GM19395 (cell line): ENCODE results near the gene SPN.
"Not testable (repeated sequence)": the region's sequence is repeated elsewhere in the genome, so short reads cannot be mapped to it uniquely, and the experiment has no call there.

Source experiments
- ATAC-seq: cut with Tn5 transposase; IDR thresholded peaks from one replicate; pipeline ENCODE4 v1.9.1; 2021; ENCODE audit warnings: mild to moderate bottlenecking, moderate library complexity; ENCODE audit not compliant: unreplicated experiment

The SPN gene

GRCh38 chr16:29663016-29663806 is at the start of gene SPN:
TSS of gene SPN (plus strand) at chr16:29663247. CDS start at chr16:29663729, 482 bp downstream.
- ATAC-seq = no peak

DNA sequence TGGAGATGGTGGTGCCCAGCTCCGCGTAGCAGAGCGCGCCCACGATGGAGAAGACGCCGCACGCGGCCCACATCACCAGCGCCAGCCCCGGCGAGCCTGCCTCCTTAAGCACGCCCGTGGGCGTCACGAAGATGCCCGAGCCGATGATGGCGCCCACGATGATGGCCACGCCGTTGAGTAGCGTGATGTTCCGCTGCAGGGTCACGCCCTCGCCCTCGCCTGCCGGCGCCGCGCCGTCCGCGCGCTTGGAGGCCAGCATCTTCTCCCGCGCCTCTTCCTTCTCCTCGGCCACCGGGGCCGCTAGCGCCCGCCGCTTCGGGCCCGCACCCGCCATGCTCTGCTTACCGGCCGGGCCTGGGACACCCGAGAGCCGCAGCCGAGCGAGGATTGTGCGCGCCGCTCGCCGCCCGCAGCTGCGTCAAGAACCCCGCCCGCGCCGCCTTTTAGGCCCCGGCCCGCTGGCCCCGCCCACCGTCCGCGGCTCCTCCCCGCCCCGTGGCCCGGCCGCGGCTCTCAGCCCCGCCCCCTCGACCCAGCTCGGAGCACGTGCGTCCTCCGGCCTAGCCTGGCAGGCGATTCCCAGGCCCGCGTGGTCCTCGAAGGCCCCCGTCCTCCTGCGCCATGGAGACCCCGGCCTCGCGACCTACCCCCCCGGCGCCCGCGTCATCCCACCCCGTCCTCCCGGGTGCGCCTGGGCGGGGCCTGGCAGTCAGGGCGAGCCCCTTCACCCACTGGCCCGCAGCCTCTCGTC is 49.6 kb upstream of the SPN start:
- not testable (repeated sequence) for ATAC-seq

DNA sequence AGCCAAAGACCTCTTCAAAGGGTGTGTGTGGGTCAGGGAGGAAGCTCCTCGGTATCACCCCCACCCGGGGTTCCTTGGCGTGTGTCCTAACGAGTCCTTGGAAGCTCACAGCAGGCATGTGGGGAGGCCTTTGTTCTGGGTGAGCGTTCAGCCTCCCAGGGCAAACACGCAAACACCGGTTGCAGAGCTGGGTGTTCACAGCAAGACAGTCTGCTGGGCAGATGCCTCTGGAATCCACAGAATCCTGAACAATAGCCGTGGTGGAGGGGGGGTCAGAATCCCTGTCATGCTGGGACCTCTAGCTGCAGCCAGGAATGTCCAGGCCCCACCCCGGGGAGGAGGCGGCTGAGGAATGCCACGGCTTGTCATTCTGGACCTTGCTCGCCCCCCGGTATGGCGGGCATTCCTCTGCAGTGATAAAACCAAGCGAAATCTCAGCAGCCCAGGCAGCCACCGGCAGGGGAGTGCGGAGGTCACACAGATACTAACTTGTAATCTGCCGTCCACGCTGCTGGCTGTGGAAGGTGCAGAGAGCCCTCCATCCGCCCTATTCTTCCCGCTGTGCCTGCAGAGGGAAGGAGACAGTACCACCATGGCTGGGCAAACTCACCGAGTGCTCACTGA is 48.2 kb upstream of the SPN start:
- ATAC-seq = not testable (repeated sequence)

DNA sequence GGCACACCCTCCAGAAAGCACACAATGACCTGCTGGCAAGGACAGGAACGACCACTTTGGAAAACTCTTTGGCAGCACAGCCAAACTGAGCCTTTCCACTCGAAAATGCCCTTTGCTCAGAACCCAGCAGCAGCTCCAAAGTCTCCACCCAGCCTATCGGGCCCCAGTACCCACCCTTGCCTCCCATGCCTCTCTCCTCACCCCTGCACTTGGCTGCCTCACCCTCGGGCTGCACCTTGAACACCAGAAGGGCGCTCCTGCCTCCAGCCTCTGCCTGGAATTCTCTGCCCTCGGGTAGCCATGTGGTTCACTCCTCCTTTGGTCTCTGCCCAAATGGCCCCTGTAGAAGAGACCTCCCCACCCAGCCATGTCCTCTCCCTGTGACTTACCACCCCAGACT is 46.9 kb upstream of the SPN start:
- ATAC-seq = not testable (repeated sequence)

GRCh38 chr16:29620591-29620990 is 42.5 kb upstream of the SPN start:
- ATAC-seq = not testable (repeated sequence)

- not testable (repeated sequence) for ATAC-seq
These were observed 40.3 kb upstream of the SPN start for GRCh38 chr16:29622738-29623137.

DNA sequence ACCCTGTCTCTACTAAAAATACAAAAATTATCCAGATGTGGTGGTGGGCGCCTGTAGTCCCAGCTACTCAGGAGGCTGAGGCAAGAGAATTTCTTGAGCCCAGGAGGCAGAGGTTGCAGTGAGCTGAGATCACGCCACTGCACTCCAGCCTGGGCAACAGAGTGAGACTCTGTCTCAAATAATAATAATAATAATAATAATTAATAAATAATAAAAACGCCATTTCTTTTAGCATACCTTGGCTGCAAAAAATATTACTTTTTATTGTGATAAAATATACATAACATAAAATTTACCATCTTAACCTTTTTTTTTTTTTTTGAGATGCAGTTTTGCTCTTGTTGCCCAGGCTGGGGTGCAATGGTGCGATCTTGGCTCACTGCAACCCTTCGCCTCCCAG is 39.8 kb upstream of the SPN start:
- ATAC-seq = not testable (repeated sequence)

GRCh38 chr16:29625114-29625513 is 37.9 kb upstream of the SPN start:
- ATAC-seq = not testable (repeated sequence)

GRCh38 chr16:29626778-29627331 is 36.2 kb upstream of the SPN start:
- ATAC-seq = not testable (repeated sequence)

GRCh38 chr16:29627661-29628075 is 35.4 kb upstream of the SPN start:
- ATAC-seq = not testable (repeated sequence)

- not testable (repeated sequence) for ATAC-seq
These were observed 34.3 kb upstream of the SPN start for GRCh38 chr16:29628707-29629106.

GRCh38 chr16:29629318-29629717 is 33.7 kb upstream of the SPN start:
- not testable (repeated sequence) for ATAC-seq

DNA sequence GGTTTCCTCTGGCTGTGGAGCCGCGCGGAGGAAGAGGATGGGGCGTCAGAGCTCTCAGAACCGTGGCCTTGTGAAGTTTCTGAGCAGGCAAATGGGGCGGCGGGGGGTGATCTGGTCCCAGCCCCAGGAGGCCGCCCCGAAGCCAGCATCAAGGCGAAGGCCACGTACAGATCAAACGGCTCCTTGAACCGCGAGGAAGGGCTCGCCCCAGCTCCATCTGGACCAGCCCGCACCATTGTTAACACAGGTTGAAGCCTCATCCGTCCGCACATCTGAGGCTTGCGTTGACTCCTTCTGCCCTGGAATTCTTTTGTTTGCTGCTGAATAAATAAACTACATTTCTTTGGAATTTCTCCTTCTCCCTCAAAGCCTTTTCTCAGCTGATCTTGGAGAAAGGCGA is 31.4 kb upstream of the SPN start:
- ATAC-seq = not testable (repeated sequence)

- not testable (repeated sequence) for ATAC-seq
These were observed 27.1 kb upstream of the SPN start for GRCh38 chr16:29635902-29636301.

DNA sequence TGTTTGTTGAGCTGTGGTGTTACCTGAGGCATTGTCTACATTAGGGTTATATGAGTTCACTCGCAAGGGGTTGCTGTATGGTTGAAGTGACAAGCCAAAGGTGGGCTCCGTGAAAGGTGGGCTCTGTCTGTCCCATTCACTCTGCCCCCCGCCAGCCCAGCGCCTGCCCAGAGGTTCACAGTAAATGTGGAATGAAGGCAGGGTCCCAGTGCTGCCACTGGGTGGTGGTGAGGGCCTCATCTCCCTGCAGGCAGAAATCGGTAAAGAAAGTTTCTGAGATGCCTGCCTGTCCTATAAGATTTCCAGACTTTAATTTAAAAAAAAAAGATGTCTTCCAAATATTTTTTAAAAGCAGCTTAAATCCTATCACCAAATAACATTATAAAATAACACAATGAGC is 26.7 kb upstream of the SPN start:
- ATAC-seq = not testable (repeated sequence)

GRCh38 chr16:29638751-29639150 is 24.3 kb upstream of the SPN start:
- ATAC-seq = not testable (repeated sequence)

DNA sequence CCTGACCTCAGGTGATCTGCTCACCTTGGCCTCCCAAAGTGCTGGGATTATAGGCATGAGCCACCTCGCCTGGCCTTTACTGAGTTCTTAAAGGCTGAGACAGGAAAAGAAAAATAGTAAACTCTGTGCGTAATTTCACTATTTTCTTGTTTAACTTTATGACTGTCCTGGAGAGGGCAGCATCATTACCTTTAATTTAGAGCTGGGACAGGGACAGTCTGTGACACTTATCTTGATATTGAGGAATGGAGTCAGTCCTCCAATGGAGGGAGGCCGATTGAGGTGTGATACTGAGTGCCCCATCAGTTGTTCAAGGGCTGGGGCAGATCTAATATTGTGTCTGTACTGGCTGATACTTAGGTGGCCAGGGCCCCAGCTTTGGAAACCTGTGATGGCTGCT is 21.5 kb upstream of the SPN start:
- ATAC-seq = no peak

- ATAC-seq = no peak
These were observed 19.5 kb upstream of the SPN start for GRCh38 chr16:29643596-29643995.

DNA sequence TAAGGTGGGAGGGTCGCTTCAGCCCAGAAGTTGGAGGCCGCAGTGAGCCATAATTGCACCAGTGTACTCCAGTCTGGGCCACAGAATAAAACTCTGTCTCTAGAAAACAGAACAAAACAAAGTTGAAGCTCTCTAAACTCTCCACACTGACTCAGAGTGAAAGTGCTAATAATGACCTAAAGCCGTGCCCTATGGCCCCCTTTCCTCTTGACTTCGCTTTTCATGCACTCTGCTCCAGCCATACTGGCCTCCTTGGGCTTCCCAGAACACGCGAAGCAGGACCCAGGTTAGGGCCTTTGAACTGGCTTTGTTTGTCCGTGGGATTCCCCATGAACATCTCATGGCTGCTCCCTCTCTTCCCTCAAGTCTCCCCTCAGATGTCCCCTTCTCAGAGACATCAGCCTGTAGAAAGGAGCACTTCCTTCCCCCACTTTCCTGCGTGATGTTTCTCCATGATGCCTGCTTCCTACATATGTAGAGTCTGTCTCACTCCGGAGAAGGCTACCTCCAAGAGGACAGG is 18.6 kb upstream of the SPN start:
- ATAC-seq = peak; percentile 72

DNA sequence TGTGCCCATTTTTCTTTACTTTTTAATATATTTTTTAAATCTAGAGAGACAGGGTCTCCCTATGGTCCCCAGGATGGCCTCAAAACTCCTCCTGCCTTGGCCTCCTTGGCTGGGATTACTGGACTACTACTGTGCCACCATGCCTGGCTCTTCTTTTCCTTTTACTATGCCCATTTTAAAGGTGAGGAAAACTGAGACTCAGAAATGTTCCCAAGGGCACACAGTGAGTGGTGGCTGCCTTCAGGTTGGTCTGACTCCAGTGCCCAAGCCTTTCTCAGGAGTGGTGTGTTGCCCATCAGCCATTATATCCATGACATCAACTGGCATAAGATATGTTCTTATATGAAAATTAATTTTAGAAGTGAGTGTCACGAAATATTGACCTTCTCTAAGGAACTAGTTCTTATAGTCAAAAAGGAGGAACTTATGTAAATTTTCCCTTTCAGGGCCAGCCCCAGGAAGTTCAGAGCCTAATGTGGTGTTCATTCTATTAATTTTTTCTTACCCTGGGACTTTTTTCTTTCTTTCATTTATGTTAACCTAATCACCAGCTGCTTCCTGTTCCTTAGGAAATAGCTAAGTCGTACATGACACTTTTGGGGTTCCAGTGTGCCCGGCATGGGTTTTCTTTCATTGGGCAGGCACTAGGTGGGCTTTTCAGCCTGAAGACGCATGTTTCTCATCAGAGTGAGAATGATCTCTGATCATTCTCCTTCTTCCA is 17.9 kb upstream of the SPN start:
- no peak for ATAC-seq
